SK-N-SH (cell line): Measurements from ENCODE around the gene FAM229B. TPM values are rescaled to one million over a fixed set of nuclear protein-coding genes. Genes with fewer than 3 reads are reported as not detected.

Experiments used
- CTCF ChIA-PET: fragments of 300-600, 350-600 bp; formaldehyde crosslinking; extraction: SDS; loops from one replicate; lab custom pipeline; 2021; lab: Yijun Ruan, JAX
- POLR2A ChIA-PET: fragments of 350-600 bp; sonication (Branson Sonifier 250); formaldehyde crosslinking; extraction: SDS; loops from one replicate; lab custom pipeline; 2020; ENCODE audit warnings: antibody characterized with exemption, inconsistent platforms; lab: Yijun Ruan, JAX
- DNase-seq: peaks from one replicate; pipeline ENCODE4 v3.0.0; 2012
- H2AFZ ChIP-seq: fragments of 200-600 bp; sonication (generic); 2 replicates; pipeline ENCODE4 v1.8.1; 2016; ENCODE audit warnings: antibody characterized with exemption, mild to moderate bottlenecking, low read depth
- H3F3A ChIP-seq: fragments of 200-600 bp; sonication (generic); replicated peaks from 2 replicates; pipeline ENCODE3; 2016; ENCODE audit warnings: antibody characterized with exemption, mild to moderate bottlenecking; ENCODE audit not compliant: insufficient read depth
- H3K27ac ChIP-seq, 2 experiments: fragments of 200-500 bp in 1 of 2; fragments of 200-600 bp in 1 of 2; sonication (Bioruptor generic) in 1 of 2; sonication (generic), shearing (Covaris generic) in 1 of 2; 2 replicates each; pipeline versions ENCODE4 v1.5.1 to v1.6.1; 2014 to 2016; ENCODE audit warnings: low read depth in 2 of 2, inconsistent platforms in 1 of 2, low read length in 1 of 2, mild to moderate bottlenecking in 1 of 2, mixed read lengths in 1 of 2
- H3K27me3 ChIP-seq: fragments of 200-600 bp; sonication (generic), shearing (Covaris generic); 2 replicates; pipeline ENCODE4 v1.6.1; 2016; ENCODE audit warnings: mixed run types; ENCODE audit not compliant: insufficient read depth
- H3K36me3 ChIP-seq, 2 experiments: fragments of 200-500 bp in 1 of 2; fragments of 200-600 bp in 1 of 2; sonication (Bioruptor generic) in 1 of 2; sonication (generic) in 1 of 2; replicated peaks in 1 of 2; 2 replicates each; pipeline versions ENCODE3 to v1.5.1; 2014 to 2016; ENCODE audit warnings: low read length in 1 of 2, mild to moderate bottlenecking in 1 of 2; ENCODE audit not compliant: insufficient read depth in 2 of 2, control insufficient read depth in 1 of 2
- H3K4me1 ChIP-seq, 2 experiments: fragments of 200-500 bp in 1 of 2; fragments of 200-600 bp in 1 of 2; sonication (Bioruptor generic) in 1 of 2; sonication (generic), shearing (Covaris generic) in 1 of 2; 2 replicates each; pipeline versions ENCODE4 v1.5.1 to v1.6.1; 2014 to 2016; ENCODE audit warnings: low read depth in 1 of 2, low read length in 1 of 2, mixed run types in 1 of 2; ENCODE audit not compliant: insufficient read depth in 2 of 2, control insufficient read depth in 1 of 2
- H3K4me2 ChIP-seq: fragments of 200-600 bp; sonication (generic), shearing (Covaris generic); 2 replicates; pipeline ENCODE4 v1.6.1; 2017; ENCODE audit warnings: mixed run types
- H3K4me3 ChIP-seq, 2 experiments: fragments of 200-500 bp in 1 of 2; fragments of 200-600 bp in 1 of 2; sonication (Bioruptor generic) in 1 of 2; sonication (generic), shearing (Covaris generic) in 1 of 2; 2 replicates each; pipeline versions ENCODE4 v1.5.1 to v1.8.1; 2014 to 2016; ENCODE audit warnings: low read depth in 2 of 2, inconsistent platforms in 1 of 2, low read length in 1 of 2, mild to moderate bottlenecking in 1 of 2, mixed read lengths in 1 of 2, moderate library complexity in 1 of 2
- H3K79me2 ChIP-seq: fragments of 200-600 bp; sonication (generic); 2 replicates; pipeline ENCODE4 v1.8.1; 2017; ENCODE audit warnings: mild to moderate bottlenecking; ENCODE audit not compliant: insufficient read depth
- H3K9ac ChIP-seq: fragments of 200-600 bp; sonication (generic); 2 replicates; pipeline ENCODE4 v1.6.1; 2017; ENCODE audit warnings: mixed run types
- H3K9me2 ChIP-seq: fragments of 200-600 bp; sonication (generic); 2 replicates; pipeline ENCODE4 v1.6.1; 2017; ENCODE audit warnings: mixed run types
- H3K9me3 ChIP-seq: fragments of 200-600 bp; sonication (generic); 2 replicates; pipeline ENCODE4 v1.6.1; 2017; ENCODE audit warnings: mixed run types, mild to moderate bottlenecking, moderate library complexity
- H4K20me1 ChIP-seq: fragments of 200-600 bp; sonication (generic); 2 replicates; pipeline ENCODE4 v1.6.1; 2017; ENCODE audit warnings: mild to moderate bottlenecking, mixed run types; ENCODE audit not compliant: insufficient read depth
- CHD2 ChIP-seq: fragments of 150-350 bp; IDR thresholded peaks from 2 replicates; pipeline ENCODE4 v1.6.1; 2018; ENCODE audit warnings: low read length; ENCODE audit not compliant: partially characterized antibody
- CTCF ChIP-seq: fragments of 200-600 bp; sonication (generic); IDR thresholded peaks from 2 replicates; pipeline ENCODE4 v1.6.1; 2017; ENCODE audit warnings: antibody characterized with exemption, mild to moderate bottlenecking, moderate library complexity
- EZH2phosphoT487 ChIP-seq: fragments of 200-600 bp; sonication (generic); IDR thresholded peaks from 2 replicates; pipeline ENCODE4 v1.6.1; 2017; ENCODE audit warnings: low read depth, mixed run types, mild to moderate bottlenecking, antibody characterized with exemption, moderate library complexity, borderline replicate concordance
- FOSL2 ChIP-seq: IDR thresholded peaks from 2 replicates; pipeline ENCODE4 v1.4.0; 2012; ENCODE audit warnings: low read depth, mild to moderate bottlenecking, moderate library complexity, borderline replicate concordance
- FOXM1 ChIP-seq: IDR thresholded peaks from 2 replicates; pipeline ENCODE4 v1.4.0; 2012; ENCODE audit warnings: low read depth, mild to moderate bottlenecking
- MXI1 ChIP-seq: IDR thresholded peaks from 2 replicates; pipeline ENCODE4 v1.6.1; 2012; ENCODE audit warnings: mild to moderate bottlenecking, low read depth, low read length, improper control_type of control experiment
- NFIC ChIP-seq: IDR thresholded peaks from 2 replicates; pipeline ENCODE4 v1.4.0; 2012; ENCODE audit warnings: borderline replicate concordance
- NRF1 ChIP-seq: IDR thresholded peaks from 2 replicates; pipeline ENCODE4 v1.6.1; 2012; ENCODE audit warnings: low read depth, mild to moderate bottlenecking, low read length
- PBX3 ChIP-seq: IDR thresholded peaks from 2 replicates; pipeline ENCODE4; 2012
- POLR2AphosphoS5 ChIP-seq: IDR thresholded peaks from 2 replicates; pipeline ENCODE4 v1.6.1; 2012; ENCODE audit warnings: low read depth, low read length
- RAD21 ChIP-seq: IDR thresholded peaks from 2 replicates; pipeline ENCODE4 v1.6.1; 2012; ENCODE audit warnings: mild to moderate bottlenecking, low read length
- RCOR1 ChIP-seq: fragments of 150-350 bp; IDR thresholded peaks from 2 replicates; pipeline ENCODE4 v1.6.1; 2017; ENCODE audit warnings: antibody characterized with exemption, low read length
- RXRA ChIP-seq: IDR thresholded peaks from 2 replicates; pipeline ENCODE4 v1.4.0; 2012; ENCODE audit warnings: low read depth, mild to moderate bottlenecking, borderline replicate concordance
- TAF1 ChIP-seq: IDR thresholded peaks from 2 replicates; pipeline ENCODE4 v1.6.1; 2012; ENCODE audit warnings: low read depth, mild to moderate bottlenecking, low read length, moderate library complexity, borderline replicate concordance
- TCF12 ChIP-seq: IDR thresholded peaks from 2 replicates; pipeline ENCODE4 v1.4.0; 2012
- TEAD4 ChIP-seq: IDR thresholded peaks from 2 replicates; pipeline ENCODE4 v1.4.0; 2012; ENCODE audit warnings: mild to moderate bottlenecking, borderline replicate concordance; ENCODE audit not compliant: insufficient read depth
- USF2 ChIP-seq: fragments of 150-350 bp; IDR thresholded peaks from 2 replicates; pipeline ENCODE4 v1.6.1; 2017; ENCODE audit warnings: antibody characterized with exemption, low read length, low read depth, borderline replicate concordance
- YY1 ChIP-seq: IDR thresholded peaks from 2 replicates; pipeline ENCODE4 v1.4.0; 2012; ENCODE audit warnings: low read depth, mild to moderate bottlenecking
- WGBS: methylation state at CpG from one replicate; pipeline ENCODE4 v1.1.6; 2017; ENCODE audit warnings: low lambda C conversion rate; 5-methylcytosine and 5-hydroxymethylcytosine counted together
- polyA plus RNA-seq, 3 experiments: library from polyadenylated mRNA; depleted of rRNA; stranded (reverse); fragments of >200 nt; gene quantifications; 2 replicates each; pipeline ENCODE4 v1.2.3, GENCODE V29; 2012

Gene FAM229B
- polyA plus RNA-seq, 1 of the 3 experiments (the other 2 are of a cell fraction), result 15.9 TPM

- Histone ChIP-seq H2AFZ (no peak overlapping the region), H3K36me3 (peaks cover 14 to 16% of the 10 kb centered on the region in 2 experiments), H3K79me2 (no peaks in the 10 kb centered on the region; the same call in 1 of the 2 replicates)
- POLR2A ChIA-PET, result no interaction called here
- DNase-seq, result no peak
- TF ChIP-seq RAD21 (no peak), TEAD4 (no peak), EZH2phosphoT487 (no peak)
- TF ChIP-seq, all 33 proteins: peak for 0
- H3K4me1 ChIP-seq, result no peaks in the 10 kb centered on the region; a peak in 2 of 4 replicates
- H4K20me1 ChIP-seq, result no peaks in the 10 kb centered on the region
- H3K4me2 ChIP-seq, result no peak overlapping the region
- H3K9me3 ChIP-seq, result no peaks in the 10 kb centered on the region
- 56% methylated on average over 2 of the region's 2 CpGs for WGBS
- H3K27ac ChIP-seq, result no peak overlapping the region
- no peaks in the 10 kb centered on the region for H3K9me2 ChIP-seq
- no peak overlapping the region for H3K9ac ChIP-seq
- H3K27me3 ChIP-seq, result no peaks in the 10 kb centered on the region
- H3K4me3 ChIP-seq, result no peak overlapping the region
- CTCF ChIA-PET, result no interaction called here
- H3F3A ChIP-seq, result no peaks in the 10 kb centered on the region
These were observed 19.2 kb downstream of the FAM229B start for GRCh38 chr6:112106562-112106961.

- no peaks in the 10 kb centered on the region; a peak in 2 of 4 replicates for H3K4me1 ChIP-seq
- no peaks in the 10 kb centered on the region for H4K20me1 ChIP-seq
- no peaks in the 10 kb centered on the region for H3F3A ChIP-seq
- H3K4me3 ChIP-seq, result no peak overlapping the region
- peaks cover 5 to 31% of the 10 kb centered on the region in 2 experiments for H3K36me3 ChIP-seq
- POLR2A ChIA-PET, result no interaction called here
- H3K9me3 ChIP-seq, result no peaks in the 10 kb centered on the region
- H3K9me2 ChIP-seq, result no peaks in the 10 kb centered on the region
- TF ChIP-seq POLR2AphosphoS5, result no peak
- TF ChIP-seq NRF1, result no peak
- no peak for TF ChIP-seq TEAD4
- no peak for TF ChIP-seq NFIC
- TF ChIP-seq PBX3, result no peak
- no peak for TF ChIP-seq RXRA
- no peak for TF ChIP-seq FOSL2
- TF ChIP-seq CTCF, result no peak
- no peak for TF ChIP-seq YY1
- TF ChIP-seq RCOR1, result no peak
- no peak for TF ChIP-seq TCF12
- no peak for TF ChIP-seq USF2
- TF ChIP-seq FOXM1, result no peak
- no peak for TF ChIP-seq CHD2
- TF ChIP-seq TAF1, result no peak
- no peak for TF ChIP-seq MXI1
- TF ChIP-seq, all 33 proteins: peak for 0
- no peak overlapping the region for H3K9ac ChIP-seq
- CTCF ChIA-PET, result interaction anchor here (0.9 to 1.5 kb wide), 2 partner anchors 54 to 55 kb away, joined by 3 to 4 read pairs; no protein-coding TSS in a partner anchor
- DNase-seq, result no peak
- H3K4me2 ChIP-seq, result no peak overlapping the region
- no peak overlapping the region for H2AFZ ChIP-seq
- H3K79me2 ChIP-seq, result no peaks in the 10 kb centered on the region; the same call in 1 of the 2 replicates
- no peaks in the 10 kb centered on the region for H3K27me3 ChIP-seq
- WGBS, result 85% methylated on average over 9 of the region's 9 CpGs
- H3K27ac ChIP-seq, result no peak overlapping the region
These were observed 21.9 kb downstream of the FAM229B start for GRCh38 chr6:112109262-112109661.
